Mesodermal cell (in vitro differentiated cells): ENCODE measurements around the gene SUFU.

ENCODE experiments used
- H3K27ac ChIP-seq: 2 replicates; pipeline ENCODE4 v1.7.0; 2013; ENCODE audit warnings: mild to moderate bottlenecking, low read depth, low read length, moderate library complexity; ENCODE audit not compliant: severe bottlenecking
- H3K36me3 ChIP-seq: 2 replicates; pipeline ENCODE4 v1.7.1; 2013; ENCODE audit warnings: mild to moderate bottlenecking, low read length, moderate library complexity; ENCODE audit not compliant: control insufficient read depth, insufficient read depth
- H3K4me1 ChIP-seq: one replicate; pipeline ENCODE4 v1.7.1; 2013; ENCODE audit warnings: mild to moderate bottlenecking, low read length; ENCODE audit not compliant: insufficient read depth, control insufficient read depth, poor library complexity, severe bottlenecking
- H3K4me3 ChIP-seq: 2 replicates; pipeline ENCODE4 v1.7.0; 2013; ENCODE audit warnings: low read length, control low read depth, mild to moderate bottlenecking; ENCODE audit not compliant: insufficient read depth, poor library complexity, severe bottlenecking; ENCODE audit errors: extremely low read depth
- H3K9me3 ChIP-seq: 2 replicates; pipeline ENCODE4 v1.7.1; 2013; ENCODE audit warnings: mild to moderate bottlenecking, low read length, moderate library complexity; ENCODE audit not compliant: control insufficient read depth
- WGBS, 2 experiments: methylation state at CpG; one replicate each; pipeline ENCODE4 v1.1.5; 2013; ENCODE audit warnings: missing lambda C conversion rate in 2 of 2; ENCODE audit not compliant: insufficient coverage in 2 of 2; 5-methylcytosine and 5-hydroxymethylcytosine counted together

SUFU gene

GRCh38 chr10:102641880-102642735 lies 138.3 kb downstream of the SUFU start:
- no peaks in the 10 kb centered on the region for H3K9me3 ChIP-seq
- peak overlapping the region; percentile 98 for H3K27ac ChIP-seq
- H3K4me1 ChIP-seq: peaks cover 2% of the 10 kb centered on the region
- WGBS, 2 experiments: 1% methylated on average over 48 to 55 of the region's 77 CpGs
- peaks cover 14% of the 10 kb centered on the region for H3K36me3 ChIP-seq
- H3K4me3 ChIP-seq: peak overlapping the region; percentile 90

DNA sequence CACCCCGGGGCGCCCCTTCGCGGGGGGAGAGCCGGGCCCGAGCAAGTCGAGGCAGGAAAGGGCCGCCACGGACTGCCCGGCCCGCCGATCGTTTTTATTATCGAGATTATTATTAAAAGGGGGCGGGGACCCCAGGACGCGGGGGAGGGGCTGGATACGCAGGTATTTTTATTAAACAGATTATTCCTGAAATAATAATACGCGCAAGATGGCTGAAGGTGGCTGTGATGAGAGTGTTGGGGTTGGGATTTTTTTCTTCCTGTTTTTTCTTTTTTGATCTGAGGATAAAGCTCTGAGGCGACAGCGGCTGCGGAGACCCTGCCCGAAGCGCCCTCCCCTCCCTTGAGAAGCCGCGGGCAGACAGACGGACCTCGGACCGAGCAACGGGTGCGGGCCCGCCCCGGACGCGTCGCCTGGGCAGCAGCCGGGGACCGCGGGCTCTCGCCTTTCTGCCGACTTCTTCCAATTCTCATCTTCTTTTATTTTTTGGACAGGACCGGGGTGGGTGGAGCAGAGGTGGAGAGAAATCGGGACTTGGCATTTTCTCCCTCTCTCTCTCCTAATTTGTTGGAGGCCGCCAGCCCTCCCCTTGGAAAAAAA lies 139.1 kb downstream of the SUFU start:
- H3K27ac ChIP-seq: peak overlapping the region; percentile 98
- peak overlapping the region; percentile 90 for H3K4me3 ChIP-seq
- peaks cover 22% of the 10 kb centered on the region for H3K36me3 ChIP-seq
- 0 to 1% methylated on average over 11 to 17 of the region's 45 CpGs for WGBS, 2 experiments
- H3K9me3 ChIP-seq: no peaks in the 10 kb centered on the region
- H3K4me1 ChIP-seq: peaks cover 9% of the 10 kb centered on the region

DNA sequence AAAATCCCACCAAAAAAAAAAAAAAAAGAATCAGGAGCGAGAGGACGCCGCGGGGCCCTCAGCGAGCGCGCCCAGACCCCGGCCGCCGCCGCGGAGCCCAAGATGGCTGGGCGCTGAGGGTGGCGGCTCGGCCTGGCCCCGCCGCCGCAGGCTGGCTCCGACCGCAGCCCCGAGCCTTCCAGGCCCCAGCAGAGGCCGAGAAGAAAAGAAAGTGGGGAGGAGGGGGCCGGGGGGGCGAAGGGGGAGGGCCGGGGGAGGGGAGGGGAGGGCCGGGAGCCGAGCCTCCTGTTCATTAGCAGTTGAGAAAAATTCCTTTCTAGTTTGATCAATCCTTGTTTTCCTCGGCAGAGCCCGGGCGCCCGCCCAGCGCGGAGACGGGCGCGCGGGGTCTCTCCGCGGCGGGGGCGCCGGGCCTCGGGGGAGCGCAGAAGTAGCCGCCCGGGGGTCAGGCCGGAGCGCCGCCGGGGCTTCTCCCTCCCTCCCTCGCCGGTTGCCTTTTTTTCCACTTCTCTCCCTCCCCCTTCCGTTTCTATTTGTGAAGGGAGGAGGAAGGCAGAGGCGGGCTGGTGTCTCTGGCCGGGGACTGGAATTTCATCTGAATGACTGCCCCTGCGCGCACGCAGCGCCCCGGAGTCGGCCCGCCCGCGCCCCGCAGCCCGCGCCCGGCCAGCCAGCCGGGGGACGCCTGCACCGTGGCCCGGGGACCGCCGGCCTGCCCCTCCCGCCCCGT lies 139.7 kb downstream of the SUFU start:
- H3K27ac ChIP-seq: peak overlapping the region; percentile 98
- peaks cover 13% of the 10 kb centered on the region for H3K4me1 ChIP-seq
- H3K9me3 ChIP-seq: no peaks in the 10 kb centered on the region
- H3K4me3 ChIP-seq: peak overlapping the region; percentile 90
- WGBS, 2 experiments: 0% methylated on average over 18 to 22 of the region's 76 CpGs
- H3K36me3 ChIP-seq: peaks cover 25% of the 10 kb centered on the region

GRCh38 chr10:102644066-102644645 lies 140.4 kb downstream of the SUFU start, which contains the start of gene TRIM8:
TRIM8 (plus strand) TSS chr10:102644479; CDS start chr10:102644618, 139 bp downstream.
- Histone ChIP-seq H3K27ac (peak within 1 kb of the TSS; percentile 98), H3K36me3 (peaks cover 31% of the 10 kb centered on the region), H3K4me3 (peak within 1 kb of the TSS; percentile 90), H3K9me3 (no peaks in the 10 kb centered on the region), H3K4me1 (peaks cover 20% of the 10 kb centered on the region)
- WGBS, 2 experiments: 0% methylated on average over 53 to 56 of the region's 80 CpGs

- peaks cover 37% of the 10 kb centered on the region for H3K36me3 ChIP-seq
- 0 to 1% methylated on average over 36 to 49 of the region's 62 CpGs for WGBS, 2 experiments
- H3K4me1 ChIP-seq: peaks cover 26% of the 10 kb centered on the region
- peak overlapping the region; percentile 98 for H3K27ac ChIP-seq
- peak overlapping the region; percentile 90 for H3K4me3 ChIP-seq
- H3K9me3 ChIP-seq: no peaks in the 10 kb centered on the region
Observed at GRCh38 chr10:102644646-102645387, 141.0 kb downstream of the SUFU start.

GRCh38 chr10:102645388-102645740 lies 141.6 kb downstream of the SUFU start:
- H3K27ac ChIP-seq: peak overlapping the region; percentile 98
- H3K4me1 ChIP-seq: peaks cover 32% of the 10 kb centered on the region
- H3K36me3 ChIP-seq: peaks cover 41% of the 10 kb centered on the region
- H3K4me3 ChIP-seq: peak overlapping the region; percentile 90
- 0 to 2% methylated on average over 10 to 12 of the region's 12 CpGs for WGBS, 2 experiments
- no peaks in the 10 kb centered on the region for H3K9me3 ChIP-seq

DNA sequence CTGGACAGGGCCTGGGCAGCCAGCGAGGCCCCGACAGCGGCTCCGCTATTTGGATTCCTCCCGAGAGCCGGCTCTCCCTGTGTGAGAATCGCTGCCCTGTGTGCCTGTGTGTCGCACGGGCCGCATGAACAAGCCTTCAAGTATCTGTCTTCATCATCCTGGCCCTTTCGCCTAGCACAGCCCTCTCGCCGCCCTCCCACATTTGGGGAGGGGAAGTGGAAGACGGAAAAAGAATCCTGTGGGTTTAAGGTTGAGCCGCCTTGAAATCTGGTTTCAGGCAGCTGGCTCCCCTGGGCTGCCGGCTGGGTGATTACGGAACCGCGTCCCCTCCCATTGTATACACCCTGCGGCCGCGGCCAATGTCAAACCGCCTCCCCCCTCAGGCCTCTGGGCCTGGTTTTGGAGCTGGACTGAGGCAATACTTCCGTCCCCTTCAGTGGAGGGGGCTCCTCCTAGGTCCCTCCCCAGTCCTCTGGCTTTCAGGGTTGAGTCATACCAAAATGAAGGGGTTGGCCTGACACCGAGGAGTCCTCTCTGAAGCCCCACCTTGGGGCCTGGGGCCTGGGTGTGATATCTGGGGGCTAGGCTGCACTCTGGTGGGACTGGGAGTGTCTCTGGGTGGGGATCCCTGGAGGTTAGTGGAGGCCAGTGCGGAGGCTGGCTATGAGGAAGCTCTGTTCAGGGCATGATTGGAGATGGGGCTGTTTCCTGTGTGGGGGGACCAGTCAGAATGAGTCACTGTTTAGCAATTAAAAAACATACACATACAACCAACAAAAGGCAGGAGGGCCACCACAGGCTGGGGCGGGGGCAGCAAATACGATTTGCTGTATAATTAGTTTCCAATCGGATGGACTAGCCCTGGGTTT lies 142.2 kb downstream of the SUFU start:
- Histone ChIP-seq H3K4me3 (peak overlapping the region; percentile 90), H3K27ac (peak overlapping the region; percentile 98), H3K4me1 (peaks cover 37% of the 10 kb centered on the region), H3K36me3 (peaks cover 47% of the 10 kb centered on the region), H3K9me3 (no peaks in the 10 kb centered on the region)
- WGBS, 2 experiments: 0 to 4% methylated on average over 17 to 19 of the region's 29 CpGs

- Histone ChIP-seq H3K9me3 (no peaks in the 10 kb centered on the region), H3K4me1 (peaks cover 42% of the 10 kb centered on the region), H3K27ac (peak overlapping the region; percentile 98), H3K36me3 (peaks cover 56% of the 10 kb centered on the region), H3K4me3 (peak overlapping the region; percentile 90)
- WGBS, 2 experiments: 69 to 78% methylated on average over 12 to 15 of the region's 18 CpGs
Observed at GRCh38 chr10:102646610-102647442, 143.1 kb downstream of the SUFU start.
